IMR-90 (cell line): ENCODE data around the gene IFI44. TPM values are rescaled to one million over a fixed set of nuclear protein-coding genes. Genes with fewer than 3 reads are reported as not detected.
A peak's percentile ranks its signal among the peaks of the same experiment; 100 is the strongest.

Experiments used
- ATAC-seq: fragments of 200-7000 bp; cut with Tn5 transposase; 2 replicates; pipeline ENCODE4 v1.9.1; 2020; ENCODE audit warnings: low read depth, mild to moderate bottlenecking, moderate library complexity
- BruUV-seq: library from RNA; stranded (reverse); fragments of 400-500 nt; replicated peaks from 2 replicates; lab custom pipeline; 2021; lab: Mats Ljungman, UMichigan
- CTCF ChIA-PET: fragments of 300-600 bp; formaldehyde crosslinking; extraction: SDS; loops from one replicate; lab custom pipeline; 2021; ENCODE audit warnings: antibody characterized with exemption; lab: Yijun Ruan, JAX
- POLR2A ChIA-PET: fragments of 300-600 bp; sonication (Branson Sonifier 250); formaldehyde crosslinking; loops from one replicate; lab custom pipeline; 2022; ENCODE audit warnings: antibody characterized with exemption; ENCODE audit not compliant: unreplicated experiment; lab: Charles Lee
- DNase-seq: peaks from one replicate; pipeline ENCODE4 v3.0.0; 2013
- H2AFZ ChIP-seq: replicated peaks from 2 replicates; pipeline ENCODE3; 2013; ENCODE audit warnings: low read length, mild to moderate bottlenecking; ENCODE audit not compliant: poor library complexity
- H2AK5ac ChIP-seq: 2 replicates; pipeline ENCODE4 v1.6.1; 2013; ENCODE audit warnings: low read depth, low read length, inconsistent platforms
- H2AK9ac ChIP-seq: replicated peaks from 2 replicates; pipeline ENCODE3; 2013; ENCODE audit warnings: mild to moderate bottlenecking, low read depth, low read length, moderate library complexity; ENCODE audit not compliant: poor library complexity
- H2BK120ac ChIP-seq: 2 replicates; pipeline ENCODE4 v1.6.1; 2013; ENCODE audit warnings: low read depth, low read length, inconsistent platforms
- H2BK15ac ChIP-seq: 3 replicates; pipeline ENCODE4 v1.6.1; 2013; ENCODE audit warnings: low read depth, low read length, inconsistent platforms
- H2BK20ac ChIP-seq: 2 replicates; pipeline ENCODE4 v1.6.1; 2013; ENCODE audit warnings: low read depth, mild to moderate bottlenecking, inconsistent platforms, low read length, moderate library complexity
- H2BK5ac ChIP-seq: 2 replicates; pipeline ENCODE4 v1.6.1; 2013; ENCODE audit warnings: mild to moderate bottlenecking, low read depth, low read length, inconsistent platforms; ENCODE audit not compliant: poor library complexity, severe bottlenecking
- H3K14ac ChIP-seq: replicated peaks from 2 replicates; pipeline ENCODE4 v1.6.1; 2013; ENCODE audit warnings: low read depth, low read length, inconsistent platforms
- H3K18ac ChIP-seq: 2 replicates; pipeline ENCODE4 v1.6.1; 2013; ENCODE audit warnings: low read depth, low read length, control low read depth
- H3K23ac ChIP-seq: 2 replicates; pipeline ENCODE4 v1.6.1; 2013; ENCODE audit warnings: low read depth, low read length, inconsistent platforms
- H3K27ac ChIP-seq: 2 replicates; pipeline ENCODE4 v1.5.1; 2013; ENCODE audit warnings: mild to moderate bottlenecking, control low read depth, low read length; ENCODE audit not compliant: insufficient read depth
- H3K27me3 ChIP-seq: 2 replicates; pipeline ENCODE4 v1.6.1; 2013; ENCODE audit warnings: low read length; ENCODE audit not compliant: control insufficient read depth, insufficient read depth
- H3K36me3 ChIP-seq: 2 replicates; pipeline ENCODE4 v1.6.1; 2013; ENCODE audit warnings: low read length, mixed read lengths; ENCODE audit not compliant: control insufficient read depth, insufficient read depth
- H3K4ac ChIP-seq: 2 replicates; pipeline ENCODE4 v1.6.1; 2013; ENCODE audit warnings: low read depth, low read length, inconsistent platforms
- H3K4me1 ChIP-seq: 2 replicates; pipeline ENCODE4 v1.6.1; 2013; ENCODE audit warnings: low read length, mixed read lengths; ENCODE audit not compliant: control insufficient read depth, insufficient read depth
- H3K4me2 ChIP-seq: 2 replicates; pipeline ENCODE4 v1.6.1; 2013; ENCODE audit warnings: low read depth, mild to moderate bottlenecking, control low read depth, low read length, moderate library complexity
- H3K4me3 ChIP-seq: 2 replicates; pipeline ENCODE4 v1.5.1; 2013; ENCODE audit warnings: low read depth, mild to moderate bottlenecking, control low read depth, low read length, moderate library complexity; ENCODE audit not compliant: insufficient read depth
- H3K56ac ChIP-seq: 2 replicates; pipeline ENCODE4 v1.6.1; 2013; ENCODE audit warnings: low read length, inconsistent platforms; ENCODE audit not compliant: insufficient read depth; ENCODE audit errors: extremely low read depth
- H3K79me1 ChIP-seq, 2 experiments: 2 replicates each; pipeline ENCODE4 v1.6.1; 2013; ENCODE audit warnings: low read length in 2 of 2, inconsistent platforms in 1 of 2, low read depth in 1 of 2
- H3K9ac ChIP-seq: 2 replicates; pipeline ENCODE4 v1.6.1; 2013; ENCODE audit warnings: low read depth, low read length, control low read depth
- H3K9me1 ChIP-seq: 2 replicates; pipeline ENCODE4 v1.6.1; 2013; ENCODE audit warnings: low read length, inconsistent platforms; ENCODE audit not compliant: insufficient read depth
- H3K9me3 ChIP-seq: 2 replicates; pipeline ENCODE4 v1.6.1; 2013; ENCODE audit warnings: low read length; ENCODE audit not compliant: control insufficient read depth, insufficient read depth
- H4K20me1 ChIP-seq: 2 replicates; pipeline ENCODE4 v1.6.1; 2013; ENCODE audit warnings: low read length, inconsistent platforms; ENCODE audit not compliant: insufficient read depth
- H4K5ac ChIP-seq: 2 replicates; pipeline ENCODE4 v1.6.1; 2013; ENCODE audit warnings: mild to moderate bottlenecking, low read depth, low read length, control low read depth
- H4K8ac ChIP-seq, 2 experiments: 2 replicates each; pipeline ENCODE4 v1.6.1; 2013; ENCODE audit warnings: low read depth in 2 of 2, low read length in 2 of 2, control low read depth in 1 of 2, inconsistent platforms in 1 of 2
- H4K91ac ChIP-seq: 2 replicates; pipeline ENCODE4 v1.6.1; 2013; ENCODE audit warnings: low read depth, low read length, inconsistent platforms; ENCODE audit not compliant: insufficient read depth
- BHLHE40 ChIP-seq: fragments of 150-350 bp; IDR thresholded peaks from 2 replicates; pipeline ENCODE4 v1.6.1; 2016; ENCODE audit warnings: mild to moderate bottlenecking, low read depth, low read length
- CHD1 ChIP-seq: IDR thresholded peaks from 2 replicates; pipeline ENCODE4 v1.6.1; 2012; ENCODE audit warnings: low read depth, low read length, improper control_type of control experiment
- FOS ChIP-seq: fragments of 150-350 bp; IDR thresholded peaks from 2 replicates; pipeline ENCODE4 v1.6.1; 2016; ENCODE audit warnings: low read depth, low read length
- MAFK ChIP-seq: IDR thresholded peaks from 2 replicates; pipeline ENCODE4 v1.6.1; 2012; ENCODE audit warnings: low read depth, low read length, improper control_type of control experiment
- MAZ ChIP-seq: IDR thresholded peaks from 2 replicates; pipeline ENCODE4 v1.6.1; 2012; ENCODE audit warnings: low read depth, mild to moderate bottlenecking, low read length, improper control_type of control experiment, moderate library complexity, borderline replicate concordance
- MXI1 ChIP-seq: IDR thresholded peaks from 2 replicates; pipeline ENCODE4 v1.6.1; 2012; ENCODE audit warnings: low read depth, mild to moderate bottlenecking, low read length, moderate library complexity, borderline replicate concordance
- POLR2A ChIP-seq: IDR thresholded peaks from 2 replicates; pipeline ENCODE4 v1.6.1; 2012; ENCODE audit warnings: mild to moderate bottlenecking, low read depth, low read length
- RAD21 ChIP-seq: IDR thresholded peaks from 2 replicates; pipeline ENCODE4 v1.6.1; 2012; ENCODE audit warnings: low read length, improper control_type of control experiment
- RCOR1 ChIP-seq: IDR thresholded peaks from 2 replicates; pipeline ENCODE4 v1.6.1; 2012; ENCODE audit warnings: mild to moderate bottlenecking, low read length, improper control_type of control experiment; ENCODE audit not compliant: insufficient replicate concordance
- RFX5 ChIP-seq: IDR thresholded peaks from 2 replicates; pipeline ENCODE4 v1.8.0; 2012; ENCODE audit warnings: low read depth, mild to moderate bottlenecking, low read length, moderate library complexity
- SMC3 ChIP-seq: fragments of 150-350 bp; IDR thresholded peaks from 2 replicates; pipeline ENCODE4 v1.6.1; 2016; ENCODE audit warnings: low read depth, mild to moderate bottlenecking, antibody characterized with exemption, low read length, moderate library complexity
- WGBS, 2 experiments: methylation state at CpG; one replicate each; pipeline versions ENCODE4 v1.1.5 to v1.1.7; 2013; ENCODE audit warnings: missing lambda C conversion rate in 2 of 2; ENCODE audit not compliant: insufficient read length in 1 of 2; ENCODE audit errors: extremely low coverage in 2 of 2; 5-methylcytosine and 5-hydroxymethylcytosine counted together
- dilution Hi-C: fragments of 300-500 bp; cut with HindIII; formaldehyde crosslinking; loops from one replicate; pipeline ENCODE4 v1.14.3; 2018; ENCODE audit warnings: low sequenced_read_pairs; ENCODE audit not compliant: unreplicated experiment
- in situ Hi-C: fragments of 300-500 bp; cut with MboI; formaldehyde crosslinking; loops from 3 replicates; pipeline ENCODE4 v1.14.3; 2019; ENCODE audit warnings: low sequenced_read_pairs, inconsistent platforms, mixed read lengths
- intact Hi-C: fragments of 100-400 bp; cut with micrococcal nuclease; formaldehyde crosslinking; loops from 2 replicates; pipeline ENCODE4 v1.10.0; 2022
- polyA plus RNA-seq, 3 experiments: library from polyadenylated mRNA; depleted of rRNA; stranded (reverse); fragments of >200 nt; gene quantifications; 2 replicates each; pipeline ENCODE4 v1.2.3, GENCODE V29; 2012; ENCODE audit warnings: low replicate concordance in 1 of 3
- total RNA-seq: library from RNA; depleted of rRNA; stranded (reverse); fragments of >200 nt; gene quantifications from 2 replicates; pipeline ENCODE4 v1.2.3, GENCODE V29; 2012
- TF ChIP-seq, protein P1 (sequence below): fragments of 150-350 bp; IDR thresholded peaks from 2 replicates; pipeline ENCODE4 v1.6.1; 2017; ENCODE audit warnings: mild to moderate bottlenecking, antibody characterized with exemption, low read length, low read depth
- TF ChIP-seq, protein P2 (sequence below): fragments of 150-350 bp; IDR thresholded peaks from 2 replicates; pipeline ENCODE4 v1.6.1; 2016; ENCODE audit warnings: low read depth, mild to moderate bottlenecking, low read length, moderate library complexity, borderline replicate concordance

Gene IFI44
- total and polyA plus RNA-seq, 2 of the 4 experiments (the other 2 are of a cell fraction), result 2.2 to 2.7 TPM

DNA sequence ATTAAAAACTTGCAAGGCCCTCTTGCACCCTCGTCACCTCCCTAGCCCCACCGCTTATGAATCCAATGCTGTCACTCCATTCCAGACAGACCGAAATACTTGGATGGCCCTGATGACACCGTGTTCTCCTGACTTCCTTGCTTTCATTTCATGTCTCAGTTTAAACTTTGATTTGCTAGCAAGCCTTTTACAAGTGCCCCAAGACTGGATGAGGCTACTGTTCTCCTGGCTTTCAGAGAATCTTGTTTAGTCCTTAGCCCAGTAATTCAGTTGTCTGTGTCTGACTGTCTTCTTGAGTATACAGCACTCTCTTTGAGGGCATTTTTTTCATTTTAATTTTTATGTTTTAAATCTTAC lies 30.2 kb upstream of the IFI44 start:
- dilution Hi-C loops, result no loop called here
- Histone ChIP-seq H3K27me3 (no peaks in the 10 kb centered on the region), H2BK20ac (peak overlapping the region; percentile 54), H3K79me1 (no peaks in the 10 kb centered on the region), H2AK9ac (no peak overlapping the region), H3K27ac (peak overlapping the region; percentile 1; the same call in 1 of the 2 replicates), H4K91ac (0 out of 2 replicates have a peak overlapping the region, but pooled peaks have one; percentile 2), H3K18ac (peak overlapping the region; percentile 17), H4K5ac (no peak overlapping the region), H3K56ac (no peak overlapping the region), H4K8ac (peak overlapping the region in 1 of 2 experiments; percentile 42; a peak in 1 of 4 replicates), H2BK5ac (peak overlapping the region; percentile 14), H4K20me1 (no peaks in the 10 kb centered on the region), H3K4me3 (0 out of 2 replicates have a peak overlapping the region, but pooled peaks have one; percentile 34), H3K4me1 (peaks cover 2% of the 10 kb centered on the region), H3K23ac (peak overlapping the region; percentile 19; the same call in 1 of the 2 replicates), H3K9me3 (no peaks in the 10 kb centered on the region), H2BK15ac (peak overlapping the region; percentile 47; the same call in 1 of the 3 replicates), H2BK120ac (peak overlapping the region; percentile 32; the same call in 1 of the 2 replicates), H3K9ac (peak overlapping the region; percentile 7; the same call in 1 of the 2 replicates), H3K4me2 (peak overlapping the region; percentile 65), H2AK5ac (0 out of 2 replicates have a peak overlapping the region, but pooled peaks have one; percentile 59), H3K9me1 (no peaks in the 10 kb centered on the region), H3K4ac (no peak overlapping the region), H3K14ac (0 out of 2 replicates have a peak overlapping the region, but pooled peaks have one; percentile 48), H2AFZ (peak overlapping the region; percentile 68), H3K36me3 (no peaks in the 10 kb centered on the region)
- ChIA-PET CTCF (interaction anchor here (0.6 kb wide), 1 partner anchor 50 kb away, joined by 4 read pairs; no protein-coding TSS in a partner anchor), POLR2A (no interaction called here)
- TF ChIP-seq MXI1 (no peak), FOS (no peak), CHD1 (no peak), MAZ (no peak), RAD21 (no peak), RFX5 (no peak), SMC3 (no peak), POLR2A (no peak), BHLHE40 (no peak), MAFK (no peak), RCOR1 (no peak)
- TF ChIP-seq, protein P1, sequence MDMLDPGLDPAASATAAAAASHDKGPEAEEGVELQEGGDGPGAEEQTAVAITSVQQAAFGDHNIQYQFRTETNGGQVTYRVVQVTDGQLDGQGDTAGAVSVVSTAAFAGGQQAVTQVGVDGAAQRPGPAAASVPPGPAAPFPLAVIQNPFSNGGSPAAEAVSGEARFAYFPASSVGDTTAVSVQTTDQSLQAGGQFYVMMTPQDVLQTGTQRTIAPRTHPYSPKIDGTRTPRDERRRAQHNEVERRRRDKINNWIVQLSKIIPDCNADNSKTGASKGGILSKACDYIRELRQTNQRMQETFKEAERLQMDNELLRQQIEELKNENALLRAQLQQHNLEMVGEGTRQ, result no peak
- TF ChIP-seq, protein P2, sequence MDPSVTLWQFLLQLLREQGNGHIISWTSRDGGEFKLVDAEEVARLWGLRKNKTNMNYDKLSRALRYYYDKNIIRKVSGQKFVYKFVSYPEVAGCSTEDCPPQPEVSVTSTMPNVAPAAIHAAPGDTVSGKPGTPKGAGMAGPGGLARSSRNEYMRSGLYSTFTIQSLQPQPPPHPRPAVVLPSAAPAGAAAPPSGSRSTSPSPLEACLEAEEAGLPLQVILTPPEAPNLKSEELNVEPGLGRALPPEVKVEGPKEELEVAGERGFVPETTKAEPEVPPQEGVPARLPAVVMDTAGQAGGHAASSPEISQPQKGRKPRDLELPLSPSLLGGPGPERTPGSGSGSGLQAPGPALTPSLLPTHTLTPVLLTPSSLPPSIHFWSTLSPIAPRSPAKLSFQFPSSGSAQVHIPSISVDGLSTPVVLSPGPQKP, result no peak
- no TSS peak for BruUV-seq
- no peak; the same call in 1 of the 2 replicates for ATAC-seq
- in situ Hi-C loops, result no loop called here
- 100% methylated on average over 3 of the region's 4 CpGs; no CpG with 5 or more reads in 1 of the 2 experiments for WGBS, 2 experiments
- intact Hi-C loops, result loop anchor here (5.0 kb wide), 2 partner anchors 213 to 578 kb away; no protein-coding TSS in a partner anchor
- DNase-seq, result no peak
